Uterus (tissue), 4 donors: ENCODE measurements around the gene DISP3. TPM values are rescaled to one million over a fixed set of nuclear protein-coding genes. Genes with fewer than 3 reads are reported as not detected.

Source experiments
- DNase-seq, 2 donors: peaks; one replicate each; pipeline ENCODE4 v3.0.0-alpha.2; 2019 to 2020
- H3K27ac ChIP-seq, 2 donors: fragments of 200-600 bp; sonication (generic); 1 replicate in 1 of 2; 2 replicates in 1 of 2; pipeline ENCODE4 v1.5.1; 2016 to 2018
- H3K27me3 ChIP-seq, 2 donors: fragments of 200-600 bp; sonication (generic); one replicate each; pipeline ENCODE4 v1.5.1; 2018 to 2019; ENCODE audit warnings: control low read depth in 1 of 2
- H3K36me3 ChIP-seq, 2 donors: fragments of 200-600 bp; sonication (generic); one replicate each; pipeline ENCODE4 v1.5.1; 2019; ENCODE audit warnings: control low read depth in 1 of 2
- H3K4me1 ChIP-seq, 2 donors: fragments of 200-600 bp; sonication (generic); one replicate each; pipeline ENCODE4 v1.5.1; 2018 to 2019; ENCODE audit warnings: control low read depth in 1 of 2
- H3K4me3 ChIP-seq, 2 donors: fragments of 200-600 bp; sonication (generic); 1 replicate in 1 of 2; 2 replicates in 1 of 2; pipeline ENCODE4 v1.5.1; 2018 to 2019; ENCODE audit warnings: mild to moderate bottlenecking in 1 of 2
- H3K9me3 ChIP-seq, 2 donors: fragments of 200-600 bp; sonication (generic); one replicate each; pipeline ENCODE4 v1.5.1; 2019; ENCODE audit warnings: control low read depth in 1 of 2
- POLR2A ChIP-seq, 2 donors: fragments of 450-650 bp; IDR thresholded peaks; one replicate each; pipeline ENCODE4 v1.6.1; 2016; ENCODE audit warnings: antibody characterized with exemption in 2 of 2, mild to moderate bottlenecking in 1 of 2, moderate library complexity in 1 of 2
- intact Hi-C: fragments of 100-400 bp; cut with DNase I; formaldehyde crosslinking; loops from one replicate; pipeline ENCODE4 v1.15.1; 2023; ENCODE audit warnings: low total_unique reads
- total RNA-seq, 4 donors: library from RNA; depleted of rRNA in 3 of 4; stranded (reverse); fragments of >200 nt in 3 of 4; gene quantifications; one replicate each; pipeline versions ENCODE4 v1.1.0 to v1.2.4, GENCODE V29; 2014 to 2023
- TF ChIP-seq, protein P1 (sequence below), 4 experiments: fragments of 200-600 bp in 2 of 4; fragments of 450-650 bp in 2 of 4; sonication (generic) in 2 of 4; IDR thresholded peaks; one replicate each; pipeline ENCODE4 v1.5.1; 2016 to 2019; ENCODE audit warnings: antibody characterized with exemption in 4 of 4, mild to moderate bottlenecking in 2 of 4, moderate library complexity in 1 of 4
- donor health status: DM: yes; HTN: yes; CAD: no.

The DISP3 gene
- total RNA-seq, 4 donors from 2014 or later: 0.09 to 0.90 TPM; not detected in 2

DNA sequence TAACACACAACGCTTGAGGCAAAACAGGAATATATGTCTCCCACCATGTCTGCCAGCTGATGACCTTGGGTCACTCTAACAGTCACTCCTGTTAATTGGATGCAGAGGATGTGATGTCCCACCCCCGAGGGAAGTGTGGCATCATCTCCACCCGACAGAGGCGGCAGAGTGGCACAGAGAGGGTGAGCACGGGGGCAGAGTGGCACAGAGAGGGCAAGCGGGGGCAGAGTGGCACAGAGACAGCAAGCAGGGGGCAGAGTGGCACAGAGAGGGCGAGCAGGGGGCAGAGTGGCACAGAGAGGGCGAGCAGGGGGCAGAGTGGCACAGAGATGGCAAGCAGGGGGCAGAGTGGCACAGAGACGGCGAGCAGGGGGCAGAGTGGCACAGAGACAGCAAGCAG lies 44.3 kb downstream of the DISP3 start:
- no peak for TF ChIP-seq POLR2A (IDR thresholded peaks at IDR 0.05)
- TF ChIP-seq, protein P1, sequence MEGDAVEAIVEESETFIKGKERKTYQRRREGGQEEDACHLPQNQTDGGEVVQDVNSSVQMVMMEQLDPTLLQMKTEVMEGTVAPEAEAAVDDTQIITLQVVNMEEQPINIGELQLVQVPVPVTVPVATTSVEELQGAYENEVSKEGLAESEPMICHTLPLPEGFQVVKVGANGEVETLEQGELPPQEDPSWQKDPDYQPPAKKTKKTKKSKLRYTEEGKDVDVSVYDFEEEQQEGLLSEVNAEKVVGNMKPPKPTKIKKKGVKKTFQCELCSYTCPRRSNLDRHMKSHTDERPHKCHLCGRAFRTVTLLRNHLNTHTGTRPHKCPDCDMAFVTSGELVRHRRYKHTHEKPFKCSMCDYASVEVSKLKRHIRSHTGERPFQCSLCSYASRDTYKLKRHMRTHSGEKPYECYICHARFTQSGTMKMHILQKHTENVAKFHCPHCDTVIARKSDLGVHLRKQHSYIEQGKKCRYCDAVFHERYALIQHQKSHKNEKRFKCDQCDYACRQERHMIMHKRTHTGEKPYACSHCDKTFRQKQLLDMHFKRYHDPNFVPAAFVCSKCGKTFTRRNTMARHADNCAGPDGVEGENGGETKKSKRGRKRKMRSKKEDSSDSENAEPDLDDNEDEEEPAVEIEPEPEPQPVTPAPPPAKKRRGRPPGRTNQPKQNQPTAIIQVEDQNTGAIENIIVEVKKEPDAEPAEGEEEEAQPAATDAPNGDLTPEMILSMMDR (IDR thresholded peaks at IDR 0.05): no peak
- DNase-seq: no peak
- Histone ChIP-seq H3K4me3 (no peak overlapping the region), H3K9me3 (no peaks in the 10 kb centered on the region), H3K4me1 (no peaks in the 10 kb centered on the region), H3K27me3 (no peaks in the 10 kb centered on the region), H3K36me3 (no peaks in the 10 kb centered on the region), H3K27ac (no peak overlapping the region)
- intact Hi-C loops: no loop called here

DNA sequence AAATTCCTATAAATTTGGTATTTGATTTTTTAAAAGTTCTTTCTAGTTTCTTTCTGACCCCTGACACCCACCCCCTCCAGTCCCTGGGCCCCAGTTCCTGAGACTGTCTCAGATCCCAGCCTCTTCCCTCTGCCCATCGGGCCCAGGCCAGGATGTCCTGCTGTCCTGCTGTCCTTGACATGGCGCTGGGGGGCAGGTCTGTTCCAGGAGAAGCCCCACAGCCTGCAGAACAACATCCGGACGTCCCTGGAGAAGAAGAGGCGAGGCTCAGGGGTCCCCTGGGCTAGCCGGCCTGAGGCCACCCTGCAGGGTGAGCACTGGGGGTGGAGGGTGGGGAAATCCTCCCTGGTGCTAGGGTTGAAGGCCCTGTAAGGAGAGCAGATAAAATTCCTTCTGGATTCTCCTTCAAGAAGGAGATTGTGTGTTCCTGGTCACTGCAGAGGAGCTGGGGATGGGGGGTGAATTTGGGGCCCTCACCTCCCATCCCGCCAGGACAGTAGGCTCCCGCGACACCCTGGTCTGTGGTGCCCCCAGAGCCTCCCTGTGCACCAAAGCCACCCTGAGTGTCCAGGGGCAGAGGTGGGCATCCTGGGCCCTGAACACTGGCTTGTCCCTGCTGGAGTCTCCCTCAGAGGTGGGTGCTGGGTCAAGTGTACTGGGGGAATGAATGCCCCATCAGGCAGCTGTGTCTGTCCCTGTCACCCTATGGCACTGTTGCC lies 45.0 kb downstream of the DISP3 start:
- no peaks in the 10 kb centered on the region for H3K36me3 ChIP-seq
- DNase-seq: no peak
- no peaks in the 10 kb centered on the region for H3K27me3 ChIP-seq
- H3K4me1 ChIP-seq: no peaks in the 10 kb centered on the region
- no peak overlapping the region for H3K27ac ChIP-seq
- no peaks in the 10 kb centered on the region for H3K9me3 ChIP-seq
- TF ChIP-seq, protein P1 (IDR thresholded peaks at IDR 0.05): no peak
- TF ChIP-seq POLR2A (IDR thresholded peaks at IDR 0.05): no peak
- intact Hi-C loops: no loop called here
- no peak overlapping the region for H3K4me3 ChIP-seq

DNA sequence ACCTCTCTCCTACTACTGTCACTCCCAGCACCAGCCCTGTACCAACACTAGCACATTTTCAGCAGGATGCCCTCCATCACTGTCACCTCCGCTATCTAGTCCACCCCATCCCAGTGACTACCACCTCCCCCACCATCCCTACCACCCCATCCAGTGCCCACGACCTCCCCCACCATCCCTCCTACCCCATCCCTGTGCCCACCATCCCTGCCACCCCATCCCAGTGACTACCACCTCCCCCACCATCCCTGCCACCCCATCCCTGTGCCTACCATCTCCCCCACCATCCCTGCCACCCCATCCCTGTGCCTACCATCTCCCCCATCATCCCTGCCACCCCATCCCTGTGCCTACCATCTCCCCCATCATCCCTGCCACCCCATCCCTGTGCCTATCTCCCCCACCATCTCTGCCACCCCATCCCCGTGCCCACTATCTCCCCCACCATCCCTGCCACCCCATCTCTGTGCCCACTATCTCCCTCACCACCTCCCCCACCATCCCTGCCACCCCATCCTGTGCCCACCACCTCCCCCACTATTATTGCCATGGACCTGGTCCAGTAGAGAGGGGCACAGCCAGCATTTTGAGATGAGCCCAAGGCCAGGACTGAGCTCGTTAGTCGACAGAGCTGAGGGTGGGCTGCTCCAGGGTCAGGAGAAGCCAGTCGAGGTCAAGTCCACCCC lies 45.7 kb downstream of the DISP3 start:
- intact Hi-C loops: no loop called here
- DNase-seq: no peak
- no peak overlapping the region for H3K27ac ChIP-seq
- no peak overlapping the region for H3K4me3 ChIP-seq
- H3K9me3 ChIP-seq: no peaks in the 10 kb centered on the region
- TF ChIP-seq POLR2A (IDR thresholded peaks at IDR 0.05): no peak
- TF ChIP-seq, protein P1 (IDR thresholded peaks at IDR 0.05): no peak
- H3K36me3 ChIP-seq: no peaks in the 10 kb centered on the region
- H3K4me1 ChIP-seq: no peaks in the 10 kb centered on the region
- no peaks in the 10 kb centered on the region for H3K27me3 ChIP-seq

DNA sequence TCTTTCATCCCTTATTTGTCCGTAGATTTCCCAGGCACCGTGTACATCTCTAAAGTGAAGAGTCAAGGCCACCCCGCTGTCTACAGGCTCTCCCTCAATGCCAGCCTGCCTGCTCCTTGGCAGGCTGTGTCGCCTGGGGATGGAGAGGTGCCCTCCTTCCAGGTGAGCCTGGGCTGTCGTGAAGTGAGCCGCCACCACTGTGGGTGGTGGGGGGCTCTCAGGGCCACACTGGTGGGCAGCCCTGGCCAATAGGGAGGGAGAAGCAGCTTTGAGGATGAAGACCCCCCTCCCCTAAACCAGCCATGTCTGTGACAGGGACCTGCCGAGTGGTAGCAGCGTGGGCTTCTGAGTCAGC lies 46.2 kb downstream of the DISP3 start:
- Histone ChIP-seq H3K4me3 (no peak overlapping the region), H3K4me1 (no peaks in the 10 kb centered on the region), H3K27me3 (no peaks in the 10 kb centered on the region), H3K27ac (no peak overlapping the region), H3K36me3 (no peaks in the 10 kb centered on the region), H3K9me3 (no peaks in the 10 kb centered on the region)
- intact Hi-C loops: no loop called here
- no peak for DNase-seq
- TF ChIP-seq POLR2A (IDR thresholded peaks at IDR 0.05): no peak
- TF ChIP-seq, protein P1 (IDR thresholded peaks at IDR 0.05): no peak

DNA sequence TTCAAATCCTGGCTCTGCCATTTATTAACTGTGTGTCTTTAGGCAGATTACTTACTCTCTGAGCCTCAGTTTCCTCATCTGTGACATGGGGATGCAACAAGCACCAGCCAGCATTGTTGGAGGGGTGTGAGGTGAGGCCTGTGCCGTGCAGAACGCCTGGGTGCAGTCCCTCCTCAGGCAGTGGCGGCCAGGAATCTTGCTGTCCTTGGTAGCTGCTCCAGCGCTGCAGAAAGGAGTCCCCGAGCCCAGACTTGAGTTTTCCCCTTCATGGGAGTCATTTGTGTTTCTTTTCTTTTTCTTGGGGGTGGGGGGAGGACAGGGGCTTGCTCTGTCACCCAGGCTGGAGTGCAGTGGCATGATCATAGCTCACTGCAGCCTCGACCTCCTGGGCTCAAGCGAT lies 46.6 kb downstream of the DISP3 start:
- Histone ChIP-seq H3K4me1 (no peaks in the 10 kb centered on the region), H3K36me3 (no peaks in the 10 kb centered on the region), H3K27me3 (no peaks in the 10 kb centered on the region), H3K4me3 (no peak overlapping the region), H3K27ac (no peak overlapping the region), H3K9me3 (no peaks in the 10 kb centered on the region)
- intact Hi-C loops: no loop called here
- no peak for DNase-seq
- TF ChIP-seq, protein P1 (IDR thresholded peaks at IDR 0.05): no peak
- no peak for TF ChIP-seq POLR2A (IDR thresholded peaks at IDR 0.05)
